Left hindlimb (tissue), 1 donor: Measurements from ENCODE around the gene ZC3H10.
A peak's percentile ranks its signal among the peaks of the same experiment; 100 is the strongest.

ENCODE experiments used
- DNase-seq: peaks from one replicate; pipeline ENCODE4 v3.0.0-alpha.2; 2018

Gene ZC3H10

DNA sequence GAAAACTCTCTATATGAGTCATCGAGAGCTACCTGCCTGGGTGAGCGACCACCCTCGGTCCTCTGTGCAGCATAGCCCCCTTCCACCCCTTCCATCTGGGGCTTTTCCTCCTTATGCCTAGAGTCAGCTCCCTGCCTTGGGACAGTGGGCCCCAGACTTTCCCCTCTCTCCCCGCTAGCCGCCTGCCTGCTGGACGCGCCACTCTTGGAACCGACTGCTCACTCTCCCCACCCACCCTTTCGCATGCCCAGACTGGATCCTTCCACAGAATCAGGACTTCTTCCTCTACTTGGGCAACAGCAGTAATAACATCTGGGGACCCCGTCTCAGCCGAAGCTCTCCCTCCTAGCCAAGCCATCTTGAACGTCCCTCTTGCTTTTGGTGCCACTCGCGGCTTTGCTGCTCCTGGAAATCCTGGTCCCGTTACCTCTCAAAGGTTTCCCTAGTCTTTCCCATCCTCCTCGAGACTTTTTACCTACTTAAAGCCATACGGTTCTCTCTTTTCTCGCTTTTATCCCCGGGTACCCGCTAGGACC is 10.7 kb downstream of the ZC3H10 start:
- no peak for DNase-seq

DNA sequence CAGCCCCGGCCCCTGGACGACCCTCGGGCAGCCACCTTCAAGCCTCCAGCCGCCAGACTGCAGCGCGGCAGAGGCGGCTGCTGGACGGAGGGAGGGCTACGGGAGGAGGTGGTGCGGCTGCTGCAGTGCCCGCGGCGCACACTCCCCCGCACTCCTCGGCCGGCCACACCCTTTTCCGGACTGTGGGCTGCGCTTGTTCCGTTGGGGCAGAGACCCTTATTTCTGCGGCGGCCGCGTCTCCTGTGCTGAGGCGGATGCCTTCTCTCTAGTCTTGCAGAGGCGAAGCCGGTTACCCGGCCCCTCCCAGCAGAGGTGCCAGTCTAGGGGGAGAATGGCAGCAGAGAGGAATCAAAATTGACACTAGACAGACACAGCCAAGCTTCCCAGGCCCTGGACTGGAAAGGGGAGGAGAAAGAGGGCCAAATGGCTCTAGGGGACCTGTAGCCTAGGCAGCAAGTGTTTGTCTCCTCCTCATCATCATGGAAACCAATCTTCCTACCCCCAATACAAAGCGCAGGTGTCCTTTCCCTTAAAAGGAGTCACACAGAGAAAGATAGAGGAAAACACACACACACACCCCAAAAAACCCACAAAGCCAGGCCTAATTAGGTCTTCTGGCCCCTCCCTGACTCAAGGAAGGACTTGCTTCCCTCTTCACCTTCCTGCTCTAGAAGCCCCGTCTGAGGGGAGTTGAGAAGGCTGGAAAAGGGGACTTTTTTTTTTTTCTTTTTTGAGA is 11.3 kb downstream of the ZC3H10 start:
- peak; percentile 73 for DNase-seq

DNA sequence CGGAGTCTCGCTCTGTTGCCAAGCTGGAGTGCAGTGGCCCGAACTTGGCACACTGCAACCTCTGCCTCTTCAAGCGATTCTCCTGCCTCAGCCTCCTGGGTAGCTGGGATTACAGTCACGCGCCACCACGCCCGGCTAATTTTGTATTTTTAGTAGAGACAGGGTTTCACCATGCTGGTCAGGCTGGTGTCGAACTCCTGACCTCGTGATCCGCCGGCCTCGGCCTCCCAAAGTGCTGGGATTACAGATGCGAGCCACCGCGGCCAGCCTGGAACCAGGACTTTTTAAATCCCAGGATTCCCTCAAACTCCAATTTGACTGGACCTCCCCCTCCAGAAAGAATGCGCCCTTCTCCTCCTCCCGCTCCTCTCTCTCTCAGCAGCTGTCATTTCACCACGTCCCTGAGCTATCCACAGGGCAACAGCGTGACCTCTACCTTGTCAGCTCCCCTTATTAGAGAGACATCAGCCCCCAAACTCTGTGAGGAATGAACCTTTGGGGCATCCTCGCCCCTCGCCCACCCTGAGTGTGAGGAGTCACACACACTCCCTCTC is 12.0 kb downstream of the ZC3H10 start:
- no peak for DNase-seq

DNA sequence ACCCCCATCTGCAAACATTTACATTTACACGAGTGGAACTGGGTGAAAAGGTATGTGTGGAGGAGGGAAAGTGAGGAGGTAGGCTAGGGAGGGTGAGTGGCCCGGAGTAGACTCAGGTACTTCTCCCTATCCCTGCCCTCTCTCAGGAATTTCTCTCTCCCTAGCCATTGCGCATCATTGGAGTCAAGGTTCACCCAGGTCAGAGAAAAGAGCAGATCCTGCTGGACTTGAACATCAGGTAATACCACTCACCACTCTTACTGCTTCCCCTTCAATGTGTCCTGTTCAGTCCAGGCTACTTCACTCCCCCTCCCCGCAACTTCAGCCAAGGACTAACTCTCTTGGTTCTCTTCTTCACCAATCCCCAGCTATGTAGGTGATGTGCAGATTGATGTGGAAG is 12.8 kb downstream of the ZC3H10 start:
- no peak for DNase-seq

DNA sequence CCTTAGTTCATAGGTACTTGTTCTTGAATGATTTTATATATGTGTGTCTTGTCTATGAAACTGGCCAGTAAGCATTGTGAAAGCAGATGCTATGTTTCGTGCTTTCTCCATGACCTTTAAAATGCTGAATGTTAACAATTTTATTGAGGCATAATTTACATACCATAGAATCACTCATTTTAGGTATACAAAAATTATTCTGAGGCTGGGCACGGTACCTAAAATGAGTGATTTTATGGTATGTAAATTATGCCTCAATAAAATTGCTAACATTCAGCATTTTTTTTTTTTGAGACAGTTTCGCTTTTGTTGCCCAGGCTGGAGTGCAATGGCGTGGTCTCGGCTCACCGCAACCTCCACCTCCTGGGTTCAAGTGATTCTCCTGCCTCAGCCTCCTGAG is 16.8 kb downstream of the ZC3H10 start:
- DNase-seq, result no peak

DNA sequence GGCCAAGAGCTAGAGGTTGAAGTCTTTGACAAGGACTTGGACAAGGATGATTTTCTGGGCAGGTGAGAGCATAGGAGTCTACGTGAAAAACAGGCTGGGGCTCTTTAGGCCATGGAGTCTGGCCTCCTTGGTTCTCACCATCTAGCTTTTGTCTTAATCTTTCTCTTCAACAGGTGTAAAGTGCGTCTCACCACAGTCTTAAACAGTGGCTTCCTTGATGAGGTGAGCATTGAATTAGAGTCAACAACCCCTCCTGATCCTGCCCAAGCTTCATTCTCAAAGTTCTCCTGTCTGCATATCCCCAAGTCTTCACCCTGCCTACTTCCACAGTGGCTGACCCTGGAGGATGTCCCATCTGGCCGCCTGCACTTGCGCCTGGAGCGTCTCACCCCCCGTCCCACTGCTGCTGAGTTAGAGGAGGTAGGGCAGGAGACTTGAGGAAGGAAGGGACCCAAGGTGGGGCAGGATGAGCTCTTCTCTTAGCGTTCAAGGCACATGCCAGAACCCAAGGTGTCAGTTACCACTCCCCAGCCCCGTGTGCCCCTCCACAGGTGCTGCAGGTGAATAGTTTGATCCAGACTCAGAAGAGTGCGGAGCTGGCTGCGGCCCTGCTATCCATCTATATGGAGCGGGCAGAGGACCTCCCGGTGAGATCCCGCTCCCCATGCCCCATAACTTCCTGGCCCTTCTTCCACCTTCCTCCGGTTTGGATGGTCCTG is 19.9 kb downstream of the ZC3H10 start:
- DNase-seq, result no peak

DNA sequence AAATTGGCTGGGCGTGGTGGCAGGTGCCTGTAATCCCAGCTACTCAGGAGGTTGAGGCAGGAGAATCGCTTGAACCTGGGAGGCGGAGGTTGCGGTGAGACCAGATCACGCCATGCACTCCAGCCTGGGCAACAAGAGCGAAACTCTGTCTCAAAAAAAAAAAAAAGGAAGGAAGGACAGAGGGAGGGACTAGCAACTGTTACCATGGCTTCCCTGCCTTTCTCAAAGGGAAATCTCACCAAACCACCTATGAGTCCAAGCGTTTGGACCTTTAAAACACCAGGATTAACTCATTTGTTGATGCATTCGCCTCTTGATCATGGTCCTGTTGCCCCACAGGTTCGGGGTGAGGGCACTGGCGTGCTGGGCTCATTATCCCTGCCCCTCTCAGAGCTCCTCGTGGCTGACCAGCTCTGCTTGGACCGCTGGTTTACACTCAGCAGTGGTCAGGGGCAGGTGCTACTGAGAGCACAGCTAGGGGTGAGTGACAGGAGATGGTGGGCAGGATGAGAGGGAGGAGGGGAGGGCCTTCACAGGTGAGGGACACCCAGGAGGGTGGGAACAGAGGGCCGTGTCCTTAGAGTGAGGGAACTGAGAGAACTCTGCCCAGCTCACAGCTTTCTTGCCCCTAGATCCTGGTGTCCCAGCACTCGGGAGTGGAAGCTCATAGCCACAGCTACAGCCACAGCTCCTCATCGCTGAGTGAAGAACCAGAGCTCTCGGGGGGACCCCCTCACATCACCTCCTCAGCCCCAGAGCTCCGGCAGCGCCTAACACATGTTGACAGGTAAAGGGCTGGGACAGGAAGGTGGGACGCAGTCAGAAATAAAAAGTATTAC is 24.1 kb downstream of the ZC3H10 start:
- no peak for DNase-seq

DNA sequence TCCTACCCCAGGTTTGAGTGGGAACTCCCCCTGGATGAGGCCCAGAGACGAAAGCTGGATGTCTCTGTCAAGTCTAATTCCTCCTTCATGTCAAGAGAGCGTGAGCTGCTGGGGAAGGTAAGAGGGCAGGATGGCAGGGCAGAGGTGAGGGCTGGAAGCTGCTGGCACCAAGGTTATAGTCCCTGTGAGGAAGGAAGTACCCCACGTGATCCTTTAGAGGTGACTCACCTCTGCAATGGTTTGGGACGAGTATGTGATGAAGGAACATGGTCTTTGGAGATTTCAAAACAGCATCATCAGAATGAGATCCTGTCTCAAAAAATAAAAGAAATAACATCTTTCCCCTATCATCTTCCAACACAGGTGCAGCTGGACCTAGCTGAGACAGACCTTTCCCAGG is 25.2 kb downstream of the ZC3H10 start:
- DNase-seq, result no peak

DNA sequence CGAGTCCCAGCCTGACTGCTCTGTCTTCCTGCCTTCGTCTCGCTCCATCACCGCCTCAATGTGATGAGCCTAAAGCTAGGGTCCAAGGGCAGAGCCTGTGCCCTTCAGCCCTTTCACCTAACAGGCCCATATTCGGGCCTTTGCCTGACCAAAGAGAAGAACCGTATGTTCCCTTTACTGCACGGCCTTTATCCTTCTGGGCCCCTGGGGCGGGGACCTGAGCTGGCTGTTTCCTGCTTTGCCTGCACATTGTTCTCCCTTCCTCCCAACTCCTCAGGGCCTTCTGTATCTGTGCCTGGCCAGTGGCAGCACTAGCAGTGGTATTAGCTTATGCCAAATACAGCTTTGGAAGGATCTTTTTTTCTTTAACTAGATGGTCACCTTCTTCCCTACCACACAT is 25.8 kb downstream of the ZC3H10 start:
- DNase-seq, result no peak

DNA sequence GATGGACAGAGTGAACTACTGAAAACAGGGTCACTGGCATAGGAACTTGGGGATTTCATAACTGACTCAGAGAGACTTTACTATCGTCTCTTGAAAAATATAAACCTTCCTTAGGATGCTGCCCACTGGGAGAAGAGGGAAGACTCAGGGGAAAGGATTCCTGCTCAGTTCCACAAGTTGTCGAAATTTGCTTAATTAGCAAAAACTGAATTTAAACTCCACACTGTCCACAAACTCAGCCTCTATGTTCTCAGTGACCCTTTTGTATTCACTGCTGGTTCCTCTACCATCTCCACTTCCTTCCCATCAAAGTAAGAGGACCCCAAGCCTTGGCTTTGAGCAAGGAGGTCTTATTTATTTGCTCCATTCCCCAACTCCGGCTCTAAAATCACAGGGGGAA is 27.2 kb downstream of the ZC3H10 start:
- no peak for DNase-seq

DNA sequence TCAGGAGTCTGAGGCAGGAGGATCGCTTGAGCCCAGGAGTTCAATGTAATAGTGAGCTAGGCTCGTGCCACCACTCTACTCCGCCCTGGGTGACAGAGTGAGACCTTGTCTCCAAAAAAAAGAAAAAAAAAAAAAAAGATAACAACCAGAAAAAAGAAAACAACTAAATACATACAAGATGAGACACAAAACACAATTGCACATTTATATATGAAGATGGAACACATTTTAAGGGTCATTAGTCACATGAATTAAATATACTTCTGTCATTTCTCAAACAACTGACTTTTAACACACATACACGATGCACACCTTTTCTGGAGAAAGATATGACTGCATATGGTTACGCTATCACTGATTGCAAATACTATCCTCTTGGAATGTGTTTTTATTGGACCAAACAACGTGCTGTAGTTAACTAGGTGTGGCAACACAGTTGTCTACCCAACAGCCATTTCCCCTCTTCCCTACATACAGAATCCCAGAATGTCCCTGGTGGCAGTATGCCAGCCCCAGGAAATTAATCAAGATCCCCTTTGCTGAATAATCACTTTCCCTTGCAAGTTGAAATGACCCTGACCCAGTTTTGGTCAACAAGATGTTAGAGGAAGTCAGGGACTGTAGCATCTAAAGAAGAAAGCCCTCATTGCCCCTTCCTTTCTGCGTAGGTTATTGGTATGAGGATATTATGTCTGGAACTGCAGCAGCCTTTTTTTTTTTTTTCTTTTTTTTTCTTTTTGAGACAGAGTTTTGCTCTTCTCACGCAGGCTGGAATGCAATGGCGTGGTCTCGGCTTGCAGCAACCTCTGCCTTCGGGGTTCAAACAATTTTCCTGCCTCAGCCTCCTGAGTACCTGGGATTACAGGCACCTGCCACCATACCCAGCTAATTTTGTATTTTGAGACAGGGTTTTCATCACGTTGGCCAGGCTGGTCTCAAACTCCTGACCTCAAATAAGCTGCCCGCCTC is 28.7 kb downstream of the ZC3H10 start:
- DNase-seq, result no peak

DNA sequence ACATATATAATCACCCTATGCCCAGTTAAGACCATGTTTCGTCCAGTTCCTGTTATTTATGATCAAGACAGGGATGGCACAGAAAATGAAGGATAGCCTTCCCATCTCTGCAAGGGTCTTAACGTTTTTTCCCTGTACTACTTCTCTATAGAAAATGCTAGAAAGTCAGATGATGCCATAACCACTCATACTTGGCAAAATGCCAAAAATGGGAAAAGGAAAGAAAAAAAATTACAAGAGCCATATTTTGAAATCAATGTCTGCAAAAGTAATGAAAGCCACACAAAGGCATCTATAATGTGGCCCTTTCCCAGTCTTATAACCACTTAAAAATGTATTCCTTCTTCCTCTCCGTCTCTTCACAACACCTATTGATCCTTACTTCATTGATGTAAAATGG is 32.5 kb downstream of the ZC3H10 start:
- DNase-seq, result no peak

DNA sequence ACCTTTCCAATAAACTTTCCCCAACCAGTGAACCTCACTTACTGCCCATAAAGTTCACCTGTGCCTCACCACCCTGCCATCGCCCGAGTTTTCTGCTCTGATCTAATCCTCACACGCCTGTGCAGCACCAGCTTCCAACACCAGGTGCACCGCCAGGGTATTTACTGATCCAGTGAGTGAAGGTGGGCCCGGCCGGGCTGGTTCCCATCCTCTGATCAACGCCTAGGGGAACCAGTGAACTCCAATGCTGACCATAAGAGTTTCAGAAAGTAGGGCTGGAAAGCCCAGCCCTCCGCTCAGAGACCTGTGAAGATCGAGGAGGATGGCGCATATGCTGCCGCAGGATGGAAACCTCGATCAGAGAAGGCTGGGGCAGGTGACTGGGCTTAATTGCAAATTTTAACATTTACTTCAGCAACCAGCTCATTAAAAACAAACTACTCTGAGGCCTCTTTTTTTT is 33.6 kb downstream of the ZC3H10 start:
- no peak for DNase-seq

DNA sequence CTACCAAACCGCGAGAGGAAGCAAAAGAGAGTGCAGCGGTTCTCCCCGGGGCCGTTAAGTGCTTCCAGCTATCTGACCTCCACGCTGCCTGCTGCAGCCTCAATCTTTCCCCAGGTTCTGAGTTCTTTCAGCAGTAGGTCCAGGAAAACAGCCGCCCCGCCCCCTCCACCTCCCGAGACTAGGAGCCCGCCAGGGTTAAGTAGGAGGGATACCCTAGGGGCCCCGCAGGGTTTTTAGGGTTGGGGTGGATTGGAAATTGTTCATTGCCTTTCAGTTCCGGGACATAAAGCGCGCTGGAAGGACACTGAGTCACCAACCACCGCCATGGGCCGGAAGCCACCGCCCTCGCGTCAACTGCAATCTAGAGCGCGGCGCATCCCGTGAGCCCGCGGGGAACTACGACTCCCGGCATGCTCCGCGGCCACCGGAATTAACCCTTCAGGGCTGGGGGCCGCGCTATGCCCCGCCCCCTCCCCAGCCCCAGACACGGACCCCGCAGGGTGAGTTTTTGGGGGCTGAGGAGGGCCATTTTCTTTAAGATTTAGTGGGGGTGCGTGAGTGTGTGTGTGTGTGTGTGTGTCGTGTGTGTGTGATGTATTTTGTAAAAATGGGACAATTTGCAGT is 34.2 kb downstream of the ZC3H10 start, which contains the start of gene MYL6B:
MYL6B (plus strand) TSS at position 456 of the 624 bp plus-strand sequence. CDS start 1,332 bp downstream, outside the sequence.
- peak; percentile 93 for DNase-seq

DNA sequence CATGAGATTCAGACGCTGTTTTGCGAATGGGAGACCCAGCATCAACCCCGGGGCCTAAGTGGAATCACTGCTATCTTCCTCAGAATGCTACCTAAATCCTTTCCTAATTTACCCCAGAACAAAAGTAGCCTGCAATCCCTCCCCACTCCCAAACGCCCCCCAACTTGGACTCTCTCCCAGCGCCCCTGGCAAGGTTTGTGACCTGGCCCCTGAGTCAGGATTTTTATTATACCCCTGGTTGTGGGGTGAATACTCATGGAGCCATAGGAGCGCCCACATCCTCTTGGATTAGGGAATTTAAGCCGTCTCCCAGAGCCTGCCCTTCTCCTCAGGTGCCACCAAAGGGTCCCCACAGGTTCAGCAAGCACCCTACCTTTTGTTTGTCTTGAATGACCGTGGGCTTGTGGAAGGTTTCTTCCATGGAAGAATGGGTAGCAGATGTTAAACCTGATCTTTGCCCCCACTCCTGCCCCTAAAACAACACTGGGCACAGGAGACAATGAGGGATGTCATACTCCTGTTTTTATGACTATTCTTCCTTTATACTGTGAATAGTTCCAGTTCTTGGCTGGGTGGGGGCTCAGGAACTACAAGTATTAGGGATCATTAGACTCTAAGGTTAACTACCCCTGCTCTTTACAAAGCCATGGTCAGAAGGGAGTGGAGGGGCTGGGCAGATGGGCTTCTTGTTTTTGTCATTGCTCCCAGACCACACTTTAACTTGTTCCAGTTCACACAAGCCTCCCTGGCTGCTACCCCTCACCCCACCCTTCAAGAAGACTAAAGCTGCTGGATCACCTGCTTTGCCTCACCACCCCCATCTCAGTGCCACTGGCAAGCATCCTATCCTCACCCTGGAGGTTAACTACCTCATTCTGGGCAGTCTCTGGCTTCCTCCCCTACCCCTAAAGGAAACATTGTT is 35.0 kb downstream of the ZC3H10 start:
- no peak for DNase-seq

DNA sequence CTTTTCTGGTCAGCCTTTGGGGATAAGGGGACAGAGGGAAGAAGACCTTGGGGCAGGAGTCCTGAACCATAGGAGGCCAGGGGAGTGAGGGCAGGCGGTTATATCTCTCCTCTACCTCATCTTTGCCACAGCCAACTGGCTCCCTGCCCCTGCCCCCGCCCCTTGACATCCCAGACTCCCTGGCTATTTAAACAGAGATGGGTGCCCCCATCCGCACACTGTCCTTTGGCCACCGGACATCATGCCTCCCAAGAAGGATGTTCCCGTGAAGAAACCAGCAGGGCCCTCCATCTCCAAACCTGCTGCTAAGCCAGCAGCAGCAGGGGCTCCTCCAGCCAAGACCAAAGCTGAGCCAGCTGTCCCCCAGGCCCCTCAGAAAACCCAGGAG is 35.6 kb downstream of the ZC3H10 start:
- DNase-seq, result no peak

DNA sequence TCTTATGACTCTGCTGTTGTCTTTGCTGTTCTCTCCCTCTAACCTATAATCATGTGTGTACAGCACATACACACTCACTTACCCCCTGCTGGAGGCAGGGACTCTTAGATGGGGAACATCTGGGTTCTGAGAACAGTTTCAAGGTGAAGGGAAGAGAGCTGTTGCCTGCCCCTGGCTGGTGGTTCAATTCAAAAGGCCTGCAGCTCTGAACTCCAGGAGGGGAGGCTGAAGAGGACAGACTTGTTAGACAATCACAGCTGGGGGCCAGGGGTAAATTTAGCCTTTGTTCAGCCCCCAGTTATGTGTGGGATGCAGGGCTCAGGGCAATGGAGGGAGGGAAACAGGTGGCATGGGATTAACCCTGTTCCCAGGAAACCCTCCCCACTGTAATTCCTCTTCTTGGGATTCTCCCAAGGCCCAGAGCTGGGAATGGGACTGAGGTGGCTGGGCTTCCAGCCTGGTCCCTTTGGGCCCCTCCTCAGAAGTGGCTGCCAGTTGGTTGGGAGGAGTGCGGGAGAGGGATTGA is 36.2 kb downstream of the ZC3H10 start:
- no peak for DNase-seq

DNA sequence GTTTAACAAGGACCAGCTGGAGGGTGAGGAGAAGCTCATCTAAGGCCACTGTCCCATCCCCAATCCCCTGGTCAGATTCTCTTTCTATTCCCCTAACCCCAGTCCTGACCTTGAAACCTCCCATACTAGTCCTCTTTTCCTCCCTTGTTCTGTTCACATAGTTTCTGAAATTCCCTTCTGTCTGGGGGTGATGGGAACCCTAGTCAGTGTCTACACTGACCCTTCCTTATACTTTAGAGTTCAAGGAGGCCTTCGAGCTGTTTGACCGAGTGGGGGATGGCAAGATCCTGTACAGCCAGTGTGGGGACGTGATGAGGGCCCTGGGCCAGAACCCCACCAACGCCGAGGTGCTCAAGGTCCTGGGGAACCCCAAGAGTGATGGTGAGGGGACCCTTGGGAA is 36.8 kb downstream of the ZC3H10 start:
- DNase-seq, result no peak

DNA sequence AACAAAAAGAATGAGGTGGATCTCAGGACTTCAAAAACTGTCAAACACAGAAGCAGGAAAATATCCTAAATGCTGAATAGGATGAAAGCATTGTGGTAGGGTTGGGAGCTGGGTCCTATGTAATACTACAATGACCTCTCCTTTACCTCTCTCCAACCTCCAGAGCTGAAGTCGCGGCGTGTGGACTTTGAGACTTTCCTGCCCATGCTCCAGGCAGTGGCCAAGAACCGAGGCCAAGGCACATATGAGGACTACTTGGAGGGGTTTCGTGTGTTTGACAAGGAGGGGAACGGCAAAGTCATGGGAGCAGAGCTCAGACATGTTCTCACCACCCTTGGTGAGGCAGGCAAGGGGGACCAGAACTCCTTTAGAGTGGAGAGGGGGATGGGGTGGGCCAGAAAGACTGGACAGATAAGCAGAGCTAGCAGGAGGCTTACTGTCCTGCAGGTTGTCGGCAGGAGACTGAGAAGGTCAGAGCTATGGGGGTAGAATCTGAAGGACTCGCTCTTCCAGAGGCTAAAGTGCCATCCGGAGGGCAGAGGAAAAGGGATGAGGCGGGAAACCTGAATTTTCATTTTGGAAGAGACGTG is 37.3 kb downstream of the ZC3H10 start:
- no peak for DNase-seq
